ENCODE measurements around the gene IL13.

IL13 gene

GRCh38 chr5:132662004-132662401 lies 4.0 kb downstream of the IL13 start:
- TF ChIP-seq POLR2A (IDR thresholded peaks at IDR 0.05; ENCODE audit: low read depth, low read length), result no peak
- FAIRE-seq, result no peak
- DNase-seq (ENCODE audit: insufficient read length, low spot score), result no peak

DNA sequence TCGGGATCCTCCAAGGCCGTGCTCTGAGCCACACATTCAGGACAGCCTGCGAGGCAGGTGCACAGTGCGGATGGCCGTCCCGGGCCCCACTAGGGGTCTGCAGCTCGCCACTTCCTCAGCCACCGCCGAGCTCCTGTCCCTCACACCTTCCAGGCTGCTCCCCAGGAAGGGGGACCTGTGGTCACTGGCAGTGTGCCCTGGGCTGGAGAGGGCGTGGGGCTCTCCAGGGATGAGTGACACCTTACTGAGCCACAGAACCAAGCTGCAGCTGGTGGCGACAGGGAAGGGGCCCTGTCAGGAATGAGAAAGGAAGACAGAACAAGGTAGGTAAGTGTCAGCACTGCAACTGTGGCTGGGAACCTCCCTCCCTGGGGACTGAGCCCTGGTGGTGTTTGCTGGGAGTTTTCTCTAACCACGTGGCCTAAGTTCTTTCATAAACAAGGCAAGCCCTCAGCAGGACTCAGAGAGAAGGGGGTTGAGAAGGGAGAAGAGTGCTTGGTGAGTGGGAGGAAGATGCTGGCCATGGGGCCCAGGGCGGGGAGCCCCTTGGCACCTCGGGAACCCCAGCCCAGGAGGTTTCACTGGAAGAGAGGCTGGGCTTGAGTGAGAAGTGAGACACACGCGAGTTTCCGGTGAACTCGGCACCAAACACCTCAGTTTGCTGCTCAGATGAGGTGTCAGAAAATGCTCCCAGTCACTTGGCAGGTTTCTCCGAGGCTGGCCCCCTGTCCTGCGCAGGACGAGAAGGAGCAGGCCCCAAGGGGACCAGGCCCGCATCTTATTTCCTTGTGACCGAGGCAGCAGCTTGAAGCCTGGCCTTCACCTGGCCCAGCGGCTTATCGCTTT lies 5.2 kb downstream of the IL13 start:
- DNase-seq (ENCODE audit: insufficient read length, low spot score) (no peak), FAIRE-seq (no peak)
- no peak for TF ChIP-seq POLR2A (IDR thresholded peaks at IDR 0.05; ENCODE audit: low read depth, low read length)

- FAIRE-seq (no peak), DNase-seq (ENCODE audit: insufficient read length, low spot score) (no peak)
- no peak for TF ChIP-seq POLR2A (IDR thresholded peaks at IDR 0.05; ENCODE audit: low read depth, low read length)
These were observed 6.1 kb downstream of the IL13 start for GRCh38 chr5:132663771-132664695.

DNA sequence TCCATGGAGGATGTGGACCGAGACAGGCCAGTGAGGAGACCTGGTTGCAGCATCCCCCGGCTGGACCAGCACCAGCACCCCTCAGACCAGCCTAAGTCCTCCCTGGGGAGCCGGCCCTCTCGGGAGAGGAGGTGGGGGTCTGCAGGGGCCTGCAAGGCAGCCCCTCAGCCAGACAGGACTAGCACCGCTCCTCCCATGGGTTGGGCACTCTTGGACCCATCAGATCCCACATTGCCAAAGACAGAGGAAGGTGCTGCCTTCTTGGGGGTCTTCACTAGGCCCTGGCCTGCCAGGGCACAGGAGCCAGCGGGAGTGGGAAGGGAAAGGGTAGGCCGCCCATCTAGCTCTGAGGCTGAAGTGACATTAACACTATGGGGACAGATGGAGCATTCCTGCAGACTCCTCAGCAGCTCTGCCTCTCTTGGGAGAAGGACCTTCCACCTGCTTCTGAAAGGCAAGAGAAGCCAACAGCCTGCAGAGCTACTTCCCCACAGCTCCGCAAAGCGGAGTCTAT lies 6.8 kb downstream of the IL13 start:
- no peak for TF ChIP-seq POLR2A (IDR thresholded peaks at IDR 0.05; ENCODE audit: low read depth, low read length)
- FAIRE-seq (no peak), DNase-seq (ENCODE audit: insufficient read length, low spot score) (no peak)

DNA sequence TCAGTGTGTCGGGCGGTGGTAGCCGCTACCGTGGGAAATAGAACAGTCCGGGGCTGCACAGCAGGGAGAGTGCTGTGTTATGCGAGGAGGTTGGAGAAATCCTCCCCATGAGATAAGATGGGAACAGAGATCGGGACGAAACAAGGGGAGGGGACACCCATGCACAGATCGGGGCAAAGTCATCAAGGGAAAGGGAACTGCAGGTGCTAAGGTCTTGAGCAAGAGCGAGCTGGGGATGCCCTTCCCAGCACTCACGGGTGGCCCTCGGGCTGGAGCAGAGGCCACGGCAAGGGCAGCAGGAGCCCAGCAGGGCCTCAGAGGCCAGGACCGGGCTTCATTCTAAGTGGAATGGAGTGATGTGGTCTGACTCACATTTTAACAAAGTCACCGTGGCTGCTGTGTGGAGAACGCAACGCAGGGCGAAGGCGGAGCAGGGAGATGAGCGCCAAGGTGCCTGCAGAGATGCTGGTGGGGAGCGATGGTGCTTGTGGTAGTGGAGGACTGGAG lies 7.7 kb downstream of the IL13 start:
- no peak for FAIRE-seq
- no peak for DNase-seq (ENCODE audit: insufficient read length, low spot score)
- TF ChIP-seq POLR2A (IDR thresholded peaks at IDR 0.05; ENCODE audit: low read depth, low read length), result no peak

GRCh38 chr5:132666310-132667123 lies 8.5 kb downstream of the IL13 start:
- no peak for FAIRE-seq
- TF ChIP-seq POLR2A (IDR thresholded peaks at IDR 0.05; ENCODE audit: low read depth, low read length), result no peak
- DNase-seq (ENCODE audit: insufficient read length, low spot score), result no peak

GRCh38 chr5:132667309-132667708 lies 9.3 kb downstream of the IL13 start:
- TF ChIP-seq POLR2A (IDR thresholded peaks at IDR 0.05; ENCODE audit: low read depth, low read length), result no peak
- FAIRE-seq, result no peak

GRCh38 chr5:132667761-132668705 lies 10.1 kb downstream of the IL13 start:
- DNase-seq (ENCODE audit: insufficient read length, low spot score) (no peak), FAIRE-seq (no peak)
- TF ChIP-seq POLR2A (IDR thresholded peaks at IDR 0.05; ENCODE audit: low read depth, low read length), result no peak

More at GRCh38 chr5:132667309-132667708, 9.3 kb downstream of the IL13 start:
- no peak for DNase-seq (ENCODE audit: insufficient read length, low spot score)

- TF ChIP-seq POLR2A (IDR thresholded peaks at IDR 0.05; ENCODE audit: low read depth, low read length), result no peak
- DNase-seq (ENCODE audit: insufficient read length, low spot score), result no peak
- FAIRE-seq, result no peak
These were observed 10.9 kb downstream of the IL13 start for GRCh38 chr5:132668706-132669454.

- FAIRE-seq (no peak), DNase-seq (ENCODE audit: insufficient read length, low spot score) (no peak)
- no peak for TF ChIP-seq POLR2A (IDR thresholded peaks at IDR 0.05; ENCODE audit: low read depth, low read length)
These were observed 11.5 kb downstream of the IL13 start for GRCh38 chr5:132669455-132669820.

DNA sequence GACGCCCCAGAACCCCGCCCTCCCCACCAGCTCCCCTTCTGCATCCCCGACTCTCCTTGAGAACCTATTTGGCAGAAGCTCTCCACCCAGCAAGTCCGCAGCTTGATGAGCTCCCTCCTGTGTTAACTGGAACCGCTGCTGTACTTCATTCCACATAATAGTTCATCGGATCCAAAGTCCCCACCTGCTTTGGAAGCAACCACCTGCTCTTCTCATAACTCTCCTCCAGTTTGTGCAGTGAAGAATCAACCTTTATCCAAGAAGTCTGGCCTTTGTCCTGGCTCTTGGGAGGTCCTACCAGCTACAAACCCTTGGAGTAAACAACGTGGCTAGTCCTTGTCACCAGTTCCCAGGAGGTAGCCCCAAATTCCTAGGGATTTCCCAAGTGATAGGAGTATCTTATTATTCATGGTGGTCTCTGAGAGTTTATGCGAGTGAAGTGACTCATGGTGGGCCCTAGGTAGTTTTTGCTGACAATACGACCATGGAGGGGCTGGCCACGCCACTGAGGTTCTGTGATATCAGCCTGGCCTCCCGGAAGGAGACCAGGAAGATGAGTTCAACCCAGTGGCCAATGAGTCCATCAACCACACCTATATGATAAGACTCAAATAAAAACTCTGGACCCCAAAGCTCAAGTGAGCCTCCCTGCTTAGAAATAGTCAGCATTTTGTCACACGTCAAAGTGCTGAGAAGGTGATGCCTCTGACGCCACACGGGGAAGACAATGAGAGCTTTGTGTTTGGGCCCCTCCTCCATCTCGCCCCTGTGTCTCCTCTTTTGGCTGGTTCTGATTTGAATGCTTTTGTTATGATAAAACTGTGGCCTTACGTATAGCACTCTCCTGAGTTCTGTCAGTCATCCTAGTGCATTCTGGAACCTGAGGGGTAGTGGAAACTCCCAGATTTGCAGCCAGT lies 12.3 kb downstream of the IL13 start:
- no peak for TF ChIP-seq POLR2A (IDR thresholded peaks at IDR 0.05; ENCODE audit: low read depth, low read length)
- FAIRE-seq, result no peak
- DNase-seq (ENCODE audit: insufficient read length, low spot score), result no peak
